ACC112 (cell line): Measurements from ENCODE around the gene NUP210L.

Experiments
- H2AFZ ChIP-seq: fragments of 200-600 bp; sonication (generic); one replicate; pipeline ENCODE4 v1.6.0; 2017; ENCODE audit warnings: antibody characterized with exemption, low read length; ENCODE audit not compliant: unreplicated experiment
- H3K27ac ChIP-seq: fragments of 200-600 bp; sonication (generic); 2 replicates; pipeline ENCODE4 v1.5.1; 2014; ENCODE audit warnings: low read depth, mild to moderate bottlenecking, antibody characterized with exemption, low read length, moderate library complexity
- H3K27me3 ChIP-seq: fragments of 200-600 bp; sonication (generic); 2 replicates; pipeline ENCODE4 v1.6.1; 2014; ENCODE audit warnings: mild to moderate bottlenecking, antibody characterized with exemption, low read length, moderate library complexity, mixed read lengths; ENCODE audit not compliant: insufficient read depth
- H3K36me3 ChIP-seq: fragments of 200-600 bp; sonication (generic); 2 replicates; pipeline ENCODE4 v1.6.1; 2016; ENCODE audit warnings: mild to moderate bottlenecking, antibody characterized with exemption, low read length, moderate library complexity, mixed read lengths; ENCODE audit not compliant: insufficient read depth
- H3K4me1 ChIP-seq: fragments of 200-600 bp; sonication (generic); one replicate; pipeline ENCODE4 v1.6.1; 2016; ENCODE audit warnings: low read length, mixed read lengths; ENCODE audit not compliant: insufficient read depth, unreplicated experiment, control insufficient read depth
- H3K4me3 ChIP-seq: fragments of 200-600 bp; sonication (generic); 2 replicates; pipeline ENCODE4 v1.5.1; 2014; ENCODE audit warnings: mild to moderate bottlenecking, low read depth, low read length
- H3K79me2 ChIP-seq: fragments of 200-600 bp; sonication (generic); one replicate; pipeline ENCODE4 v1.6.0; 2016; ENCODE audit warnings: low read length; ENCODE audit not compliant: control insufficient read depth, unreplicated experiment, insufficient read depth

Gene NUP210L

DNA sequence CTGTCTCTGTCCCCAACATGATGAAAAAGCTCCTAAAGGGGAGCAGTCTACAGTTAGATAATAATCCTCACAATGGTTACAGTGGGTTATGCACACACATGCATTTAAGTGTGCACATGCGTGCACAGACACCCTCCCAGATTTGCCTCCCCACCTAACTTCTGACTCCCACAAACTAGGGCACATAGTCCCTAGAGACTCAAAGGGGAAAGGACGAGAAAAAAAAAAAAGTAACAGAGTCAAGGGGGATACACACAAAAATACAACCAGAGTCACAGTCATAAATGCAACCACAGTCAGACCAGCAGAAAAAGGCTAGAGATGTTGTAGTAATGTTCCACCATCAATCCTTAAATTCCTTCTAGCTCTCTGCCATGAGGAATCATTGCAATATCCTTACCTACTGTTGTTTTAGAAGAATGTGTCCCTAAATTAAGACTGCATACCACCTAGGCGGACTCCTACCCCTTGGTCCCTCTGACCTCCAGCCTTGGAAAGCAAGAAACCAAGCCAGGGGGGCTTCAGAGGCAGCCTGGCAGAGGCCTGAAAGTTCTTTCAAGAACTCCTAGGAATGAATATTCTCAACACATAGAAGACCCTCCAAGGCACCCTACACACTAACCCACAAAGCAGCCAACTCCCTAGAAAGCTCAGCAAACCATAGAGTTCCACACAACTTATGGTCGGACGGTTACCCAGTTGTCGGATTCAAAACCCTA lies 197.7 kb downstream of the NUP210L start:
- Histone ChIP-seq H2AFZ (no peak overlapping the region), H3K4me3 (peak overlapping the region; percentile 89), H3K4me1 (peaks cover 24% of the 10 kb centered on the region), H3K79me2 (peaks cover 54% of the 10 kb centered on the region), H3K36me3 (0 out of 2 replicates have a peak, but pooled peaks cover 5% of the 10 kb centered on the region), H3K27me3 (no peaks in the 10 kb centered on the region), H3K27ac (0 out of 2 replicates have a peak overlapping the region, but pooled peaks have one; percentile 69)

- Histone ChIP-seq H3K4me3 (no peak overlapping the region), H3K36me3 (peaks cover 21% of the 10 kb centered on the region), H3K4me1 (peaks cover 13% of the 10 kb centered on the region), H3K27ac (no peak overlapping the region), H3K79me2 (peaks cover 44% of the 10 kb centered on the region), H3K27me3 (no peaks in the 10 kb centered on the region), H2AFZ (no peak overlapping the region)
Measured at GRCh38 chr1:153954826-153955225, 200.0 kb downstream of the NUP210L start.

GRCh38 chr1:153953859-153954365 lies 201.0 kb downstream of the NUP210L start:
- H2AFZ ChIP-seq: no peak overlapping the region
- peaks cover 12% of the 10 kb centered on the region for H3K4me1 ChIP-seq
- H3K79me2 ChIP-seq: peaks cover 44% of the 10 kb centered on the region
- H3K36me3 ChIP-seq: peaks cover 23% of the 10 kb centered on the region
- no peak overlapping the region for H3K27ac ChIP-seq
- no peaks in the 10 kb centered on the region for H3K27me3 ChIP-seq
- H3K4me3 ChIP-seq: no peak overlapping the region

DNA sequence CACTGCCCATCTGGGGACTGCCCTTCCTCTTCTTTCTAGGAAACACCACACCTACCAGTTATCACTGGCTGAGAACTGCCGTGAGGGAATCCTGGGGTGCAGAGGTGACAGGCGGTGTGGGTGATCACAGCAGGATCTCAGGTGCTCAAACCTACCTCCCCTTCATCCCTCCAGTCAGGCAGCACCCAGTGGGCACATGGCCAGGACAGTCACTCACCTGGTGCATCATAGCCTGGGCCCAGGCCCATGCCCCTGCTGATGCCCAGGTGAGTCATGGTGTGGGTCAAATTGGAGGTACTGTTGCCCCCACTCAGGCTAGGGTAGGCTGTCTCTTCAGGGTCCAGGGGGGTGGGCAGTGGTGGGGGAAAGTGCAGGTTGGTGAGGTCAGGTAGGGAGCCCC lies 203.1 kb downstream of the NUP210L start:
- Histone ChIP-seq H3K27me3 (no peaks in the 10 kb centered on the region), H3K27ac (no peak overlapping the region), H3K79me2 (peaks cover 29% of the 10 kb centered on the region), H2AFZ (no peak overlapping the region), H3K4me1 (peaks cover 8% of the 10 kb centered on the region), H3K4me3 (no peak overlapping the region), H3K36me3 (peaks cover 28% of the 10 kb centered on the region)

DNA sequence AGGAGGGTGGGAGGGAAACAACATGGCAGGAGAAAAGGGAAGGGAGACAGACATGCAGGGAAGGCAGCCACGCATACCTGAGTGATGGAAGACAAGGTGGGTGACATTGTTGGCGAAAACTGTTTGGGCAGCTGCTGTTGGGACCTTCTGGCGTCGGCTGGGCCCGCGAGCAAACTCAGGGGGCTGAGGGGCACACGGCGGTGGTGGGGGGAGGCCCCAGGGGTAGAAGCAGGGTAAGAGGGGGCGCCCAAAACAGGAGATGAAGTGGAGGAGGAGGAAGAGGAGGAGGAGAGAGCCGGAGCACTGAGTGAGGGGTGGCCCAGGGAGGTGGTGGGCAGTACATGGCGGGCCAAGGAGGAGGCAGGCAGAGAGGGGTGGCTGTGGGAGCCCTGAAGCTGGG lies 203.7 kb downstream of the NUP210L start:
- Histone ChIP-seq H3K79me2 (peaks cover 23% of the 10 kb centered on the region), H3K27ac (no peak overlapping the region), H3K36me3 (peaks cover 28% of the 10 kb centered on the region), H3K4me1 (peaks cover 4% of the 10 kb centered on the region), H2AFZ (no peak overlapping the region), H3K27me3 (no peaks in the 10 kb centered on the region), H3K4me3 (no peak overlapping the region)

DNA sequence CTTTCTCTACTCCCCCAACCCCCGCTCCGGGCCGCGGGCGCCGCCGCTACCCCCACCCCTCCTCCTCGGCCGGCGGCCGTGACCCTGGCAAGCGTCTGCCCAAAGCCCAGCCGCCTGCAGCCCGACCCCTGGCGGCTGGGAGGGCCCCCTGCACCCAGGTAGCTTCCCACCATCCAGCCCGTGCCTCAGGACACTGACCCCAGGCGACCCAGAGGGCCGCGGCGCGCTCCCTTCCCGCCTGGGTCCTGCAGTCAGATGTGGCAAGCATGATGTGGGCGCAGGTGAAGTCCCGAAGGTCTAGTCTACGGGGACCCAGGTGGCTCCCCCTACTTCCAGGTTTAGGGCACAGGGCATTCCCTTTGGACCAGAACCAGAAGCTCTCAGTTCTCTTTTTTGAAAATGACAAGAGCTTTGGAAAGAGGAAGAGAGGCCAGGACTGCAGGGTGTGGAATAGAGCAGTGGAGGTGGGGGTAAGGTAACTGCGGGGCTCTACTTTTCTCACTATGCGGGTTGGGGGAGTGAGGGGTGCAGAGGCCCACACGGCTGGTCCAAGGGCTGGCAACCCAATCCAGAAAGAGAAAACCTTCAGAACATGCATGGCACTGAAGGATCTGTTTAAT lies 208.1 kb downstream of the NUP210L start, which contains the start of gene DENND4B:
TSS of gene DENND4B (minus strand) at position 97 of the 620 bp plus-strand sequence. CDS start 2,344 bp downstream, outside the sequence.
- peak within 1 kb of the TSS; percentile 72 for H3K27ac ChIP-seq
- H3K4me1 ChIP-seq: peaks cover 3% of the 10 kb centered on the region
- H3K36me3 ChIP-seq: peaks cover 24% of the 10 kb centered on the region
- H3K27me3 ChIP-seq: no peaks in the 10 kb centered on the region
- H3K4me3 ChIP-seq: peak within 1 kb of the TSS; percentile 87
- H2AFZ ChIP-seq: peak within 1 kb of the TSS; percentile 85
- H3K79me2 ChIP-seq: peaks cover 19% of the 10 kb centered on the region

DNA sequence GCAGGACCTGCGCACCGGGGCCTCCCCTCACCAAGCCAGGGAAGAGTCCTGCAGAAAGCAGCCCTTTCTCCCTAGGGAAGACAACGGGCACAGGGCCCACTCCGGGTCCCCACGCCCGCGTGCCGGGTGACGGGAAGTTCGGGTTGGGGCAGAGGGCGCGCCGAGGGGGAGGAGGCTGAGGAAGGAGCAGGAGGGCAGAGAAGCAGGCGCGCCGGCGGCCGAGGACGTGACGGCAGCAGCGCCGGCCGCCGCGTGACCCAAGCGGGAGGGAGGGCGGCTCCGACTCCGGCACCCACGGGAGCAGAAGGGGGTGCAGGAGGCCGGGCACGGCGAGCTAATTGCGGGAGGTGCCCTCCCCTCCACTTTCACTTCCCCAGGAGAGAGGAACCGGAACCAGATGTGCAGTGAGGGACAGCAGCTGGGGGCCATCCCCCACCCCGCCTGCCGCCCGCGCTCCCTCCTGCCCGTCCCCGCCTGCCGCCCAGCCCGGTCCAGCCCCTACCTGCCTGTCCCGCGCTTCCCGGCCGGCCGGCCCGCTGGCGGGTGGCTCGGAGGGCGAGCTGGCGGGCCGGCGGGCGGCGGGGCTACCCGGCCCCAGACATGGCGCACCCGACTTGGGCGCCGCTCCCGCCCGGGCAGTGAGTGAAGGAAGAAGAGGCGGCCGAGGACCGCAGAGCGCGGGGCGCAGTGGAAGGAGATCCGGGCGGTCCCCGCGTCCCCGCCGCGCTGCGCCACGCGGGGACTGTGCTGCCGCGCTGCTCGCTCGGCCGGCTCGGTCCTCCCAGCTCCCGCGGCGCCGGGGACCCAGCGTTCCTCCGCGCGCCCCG lies 208.9 kb downstream of the NUP210L start:
- peaks cover 19% of the 10 kb centered on the region for H3K36me3 ChIP-seq
- H3K4me1 ChIP-seq: peaks cover 3% of the 10 kb centered on the region
- peak overlapping the region; percentile 72 for H3K27ac ChIP-seq
- peak overlapping the region; percentile 85 for H2AFZ ChIP-seq
- H3K27me3 ChIP-seq: no peaks in the 10 kb centered on the region
- peaks cover 19% of the 10 kb centered on the region for H3K79me2 ChIP-seq
- peak overlapping the region; percentile 87 for H3K4me3 ChIP-seq

DNA sequence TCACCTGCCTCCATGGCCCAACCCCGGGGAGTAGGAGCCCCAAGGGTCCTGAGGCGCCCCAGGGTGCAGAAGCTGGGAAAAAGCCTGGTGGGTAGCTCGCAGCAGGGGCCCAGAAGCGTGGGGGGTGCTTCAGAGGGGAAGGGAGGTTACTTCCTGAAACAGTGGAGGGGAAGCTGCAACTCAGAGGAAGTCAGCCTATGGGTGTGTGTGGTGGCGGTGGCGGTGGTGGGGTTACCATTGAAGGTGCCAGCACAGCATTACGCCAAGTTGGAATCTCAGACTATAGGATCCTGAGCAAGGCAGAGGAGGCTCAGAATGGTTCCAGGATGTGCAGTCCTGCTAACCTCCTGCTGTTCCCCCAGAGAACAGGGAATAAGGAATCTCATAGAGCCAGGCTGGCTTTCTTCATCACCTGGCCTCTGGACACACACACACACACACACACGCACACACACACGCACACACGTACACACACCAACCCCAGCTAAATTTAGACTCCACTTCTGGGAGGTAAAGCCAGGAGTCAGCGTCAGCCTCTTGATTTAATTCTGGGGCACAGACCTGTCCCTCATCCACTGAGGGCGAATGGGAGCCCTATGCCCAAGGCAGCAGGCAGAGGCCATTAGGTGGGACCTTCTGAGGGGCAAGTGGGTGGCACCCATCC lies 209.6 kb downstream of the NUP210L start:
- peaks cover 3% of the 10 kb centered on the region for H3K4me1 ChIP-seq
- peak overlapping the region; percentile 33 for H2AFZ ChIP-seq
- no peaks in the 10 kb centered on the region for H3K27me3 ChIP-seq
- H3K27ac ChIP-seq: peak overlapping the region; percentile 72
- H3K4me3 ChIP-seq: peak overlapping the region; percentile 87
- H3K36me3 ChIP-seq: peaks cover 13% of the 10 kb centered on the region
- H3K79me2 ChIP-seq: peaks cover 19% of the 10 kb centered on the region

GRCh38 chr1:153944827-153945117 lies 210.1 kb downstream of the NUP210L start:
- H2AFZ ChIP-seq: no peak overlapping the region
- H3K27ac ChIP-seq: no peak overlapping the region

More at GRCh38 chr1:153944827-153945117, 210.1 kb downstream of the NUP210L start:
- peak overlapping the region; percentile 87 for H3K4me3 ChIP-seq
- H3K4me1 ChIP-seq: peaks cover 3% of the 10 kb centered on the region
- peaks cover 19% of the 10 kb centered on the region for H3K79me2 ChIP-seq
- no peaks in the 10 kb centered on the region for H3K27me3 ChIP-seq
- peaks cover 11% of the 10 kb centered on the region; the same call in 1 of the 2 replicates for H3K36me3 ChIP-seq
